Ovary (tissue), 3 donors: ENCODE measurements around the gene PADI6.

Experiments
- EP300 ChIP-seq: sonication (generic); formaldehyde crosslinking; IDR thresholded peaks from one replicate; pipeline ENCODE4 v1.6.1; 2017; ENCODE audit warnings: antibody characterized with exemption
- POLR2A ChIP-seq: fragments of 450-650 bp; IDR thresholded peaks from one replicate; pipeline ENCODE4 v1.6.1; 2017; ENCODE audit warnings: antibody characterized with exemption, mild to moderate bottlenecking, moderate library complexity
- TF ChIP-seq, protein P1 (sequence below), 3 donors: fragments of 450-650 bp in 2 of 3; fragments of 200-600 bp in 1 of 3; IDR thresholded peaks; one replicate each; pipeline versions ENCODE4 v1.5.1 to v1.8.0; 2016 to 2022; ENCODE audit warnings: antibody characterized with exemption in 3 of 3, mild to moderate bottlenecking in 1 of 3
- donor health status: DM: no; HTN: no; CAD: no.

DNA sequence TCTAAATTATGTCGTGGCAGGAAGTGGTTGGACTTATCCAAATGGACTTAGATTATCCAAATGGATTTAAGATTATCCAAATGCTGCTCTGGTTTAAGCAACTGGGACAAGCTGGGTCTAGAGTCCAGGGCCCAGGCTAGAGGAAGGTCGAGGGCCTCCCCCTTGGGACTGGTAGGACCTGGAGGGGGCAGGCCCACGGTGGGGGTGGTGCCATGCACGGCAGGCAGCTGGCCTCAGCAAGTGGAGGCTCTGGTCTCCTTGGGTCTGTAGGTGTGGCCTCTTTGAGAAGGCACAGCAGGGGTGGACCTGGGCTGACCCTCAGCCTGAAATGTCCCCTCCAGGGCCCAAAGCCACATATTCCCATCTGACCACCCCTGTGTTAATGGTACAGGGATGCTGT, 29.8 kb downstream of the PADI6 start:
- TF ChIP-seq, protein P1, sequence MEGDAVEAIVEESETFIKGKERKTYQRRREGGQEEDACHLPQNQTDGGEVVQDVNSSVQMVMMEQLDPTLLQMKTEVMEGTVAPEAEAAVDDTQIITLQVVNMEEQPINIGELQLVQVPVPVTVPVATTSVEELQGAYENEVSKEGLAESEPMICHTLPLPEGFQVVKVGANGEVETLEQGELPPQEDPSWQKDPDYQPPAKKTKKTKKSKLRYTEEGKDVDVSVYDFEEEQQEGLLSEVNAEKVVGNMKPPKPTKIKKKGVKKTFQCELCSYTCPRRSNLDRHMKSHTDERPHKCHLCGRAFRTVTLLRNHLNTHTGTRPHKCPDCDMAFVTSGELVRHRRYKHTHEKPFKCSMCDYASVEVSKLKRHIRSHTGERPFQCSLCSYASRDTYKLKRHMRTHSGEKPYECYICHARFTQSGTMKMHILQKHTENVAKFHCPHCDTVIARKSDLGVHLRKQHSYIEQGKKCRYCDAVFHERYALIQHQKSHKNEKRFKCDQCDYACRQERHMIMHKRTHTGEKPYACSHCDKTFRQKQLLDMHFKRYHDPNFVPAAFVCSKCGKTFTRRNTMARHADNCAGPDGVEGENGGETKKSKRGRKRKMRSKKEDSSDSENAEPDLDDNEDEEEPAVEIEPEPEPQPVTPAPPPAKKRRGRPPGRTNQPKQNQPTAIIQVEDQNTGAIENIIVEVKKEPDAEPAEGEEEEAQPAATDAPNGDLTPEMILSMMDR (IDR thresholded peaks at IDR 0.05): no peak
- no peak for TF ChIP-seq POLR2A
- TF ChIP-seq EP300: no peak
